Measurements from ENCODE around the gene RAB22A. TPM values are rescaled to one million over a fixed set of nuclear protein-coding genes. Genes with fewer than 3 reads are reported as not detected.
A peak's percentile ranks its signal among the peaks of the same experiment; 100 is the strongest.

RAB22A gene
- total RNA-seq, 4 donors from 2014 or later: 26.6 to 33.6 (median 29.2) TPM

- WGBS, 2 donors: 86 to 88% methylated on average over 7 of the region's 7 CpGs
- Histone ChIP-seq H3K27ac (no peak overlapping the region), H3K4me1 (peaks cover 19 to 25% of the 10 kb centered on the region in 2 donors), H3K27me3 (no peaks in the 10 kb centered on the region), H3K36me3 (no peaks in the 10 kb centered on the region), H3K4me3 (replicated peaks in 1 of 3) (no peak overlapping the region), H3K9me3 (no peaks in the 10 kb centered on the region)
- intact Hi-C loops (cut with DNase I): loop anchor here (10.0 kb wide), 1 partner anchor 148 kb away; no protein-coding TSS in a partner anchor
- DNase-seq: no peak
- no peak for TF ChIP-seq CTCF (IDR thresholded peaks at IDR 0.05)
- TF ChIP-seq POLR2A (IDR thresholded peaks at IDR 0.05): no peak
Observed at GRCh38 chr20:58307270-58307669, 2.2 kb upstream of the RAB22A start.

GRCh38 chr20:58308290-58308679, 1.2 kb upstream of the RAB22A start:
- H3K27me3 ChIP-seq: no peaks in the 10 kb centered on the region
- H3K4me1 ChIP-seq: peaks cover 19% of the 10 kb centered on the region in 2 donors
- no peak for DNase-seq
- H3K36me3 ChIP-seq: peaks cover 0 to 6% of the 10 kb centered on the region in 2 donors
- H3K27ac ChIP-seq: peak overlapping the region in 1 of 3 donors; percentile 67
- no peaks in the 10 kb centered on the region for H3K9me3 ChIP-seq
- TF ChIP-seq POLR2A (IDR thresholded peaks at IDR 0.05) (no peak), CTCF (IDR thresholded peaks at IDR 0.05) (no peak)
- 81 to 88% methylated on average over 9 of the region's 9 CpGs for WGBS, 2 donors
- peak overlapping the region in 2 of 3 donors; percentile 73 to 96 for H3K4me3 ChIP-seq (replicated peaks in 1 of 3)
- intact Hi-C loops (cut with DNase I): loop anchor here (10.0 kb wide), 1 partner anchor 147 kb away; no protein-coding TSS in a partner anchor

- intact Hi-C loops (cut with DNase I): loop anchor here (10.0 kb wide), 1 partner anchor 146 kb away; no protein-coding TSS in a partner anchor
- Histone ChIP-seq H3K27ac (peak overlapping the region; percentile 67 to 77 (median 70)), H3K4me3 (replicated peaks in 1 of 3) (peak overlapping the region; percentile 44 to 96 (median 73)), H3K9me3 (no peaks in the 10 kb centered on the region), H3K4me1 (peaks cover 14 to 19% of the 10 kb centered on the region in 2 donors), H3K27me3 (no peaks in the 10 kb centered on the region), H3K36me3 (peaks cover 0 to 11% of the 10 kb centered on the region in 2 donors)
- peak; percentile 52 to 53 for DNase-seq
- 12 to 21% methylated on average over 25 to 27 of the region's 41 CpGs for WGBS, 2 donors
- no peak for TF ChIP-seq POLR2A (IDR thresholded peaks at IDR 0.05)
Observed at GRCh38 chr20:58308680-58309527, 611 bp upstream of the RAB22A start.

- DNase-seq: no peak
- Histone ChIP-seq H3K9me3 (no peaks in the 10 kb centered on the region), H3K4me1 (peaks cover 14 to 19% of the 10 kb centered on the region in 2 donors), H3K36me3 (peaks cover 6 to 11% of the 10 kb centered on the region in 2 donors), H3K4me3 (replicated peaks in 1 of 3) (peak overlapping the region; percentile 21 to 96 (median 88)), H3K27me3 (no peaks in the 10 kb centered on the region), H3K27ac (peak overlapping the region in 2 of 3 donors; percentile 76 to 81)
- intact Hi-C loops (cut with DNase I): loop anchor here (10.0 kb wide), 1 partner anchor 74 kb away; the partner anchor contains the start of gene VAPB
- 4 to 6% methylated on average over 1 of the region's 1 CpG for WGBS, 2 donors
- TF ChIP-seq POLR2A (IDR thresholded peaks at IDR 0.05) (no peak), CTCF (IDR thresholded peaks at IDR 0.05) (no peak)
Observed at GRCh38 chr20:58310291-58310782, 822 bp downstream of the RAB22A start.

- intact Hi-C loops (cut with DNase I): loop anchor here (10.0 kb wide), 1 partner anchor 72 kb away; the partner anchor contains the start of gene VAPB
- H3K36me3 ChIP-seq: peaks cover 6 to 17% of the 10 kb centered on the region in 2 donors
- whole genome bisulfite sequencing, 2 donors: 44 to 84% methylated on average over 2 of the region's 2 CpGs
- no peaks in the 10 kb centered on the region for H3K27me3 ChIP-seq
- TF ChIP-seq CTCF (IDR thresholded peaks at IDR 0.05) (no peak), POLR2A (IDR thresholded peaks at IDR 0.05) (no peak)
- no peak overlapping the region for H3K27ac ChIP-seq
- H3K9me3 ChIP-seq: no peaks in the 10 kb centered on the region
- H3K4me3 ChIP-seq (replicated peaks in 1 of 3): no peak overlapping the region
- H3K4me1 ChIP-seq: peaks cover 5 to 15% of the 10 kb centered on the region in 2 donors
- no peak for DNase-seq
Observed at GRCh38 chr20:58312836-58313235, 3.3 kb downstream of the RAB22A start.
